Stimulated activated CD4-positive, alpha-beta T cell treated with anti-CD3 and anti-CD28 coated beads, Interleukin-1b, Interleukin-23, amount 100 ng/mL, for 48 hours (primary cell): ENCODE data around the gene PIGS.
A peak's percentile ranks its signal among the peaks of the same experiment; 100 is the strongest.
"Not testable (repeated sequence)": the region's sequence is repeated elsewhere in the genome, so short reads cannot be mapped to it uniquely, and the experiment has no call there.

ENCODE experiments used
- DNase-seq: peaks from one replicate; pipeline ENCODE4 v3.0.0-alpha.2; 2020

PIGS gene

GRCh38 chr17:28571361-28572122 lies at the start of gene PIGS:
PIGS (minus strand) TSS chr17:28571524; CDS start chr17:28571496, 28 bp downstream.
- peak; percentile 93 for DNase-seq

- DNase-seq: no peak
These were observed 48.7 kb upstream of the PIGS start for GRCh38 chr17:28620010-28620409.

GRCh38 chr17:28618464-28618863 lies 47.1 kb upstream of the PIGS start:
- DNase-seq: no peak

GRCh38 chr17:28616281-28616680 lies 45.0 kb upstream of the PIGS start:
- DNase-seq: no peak

GRCh38 chr17:28615260-28615940 lies 44.1 kb upstream of the PIGS start:
- DNase-seq: no peak

GRCh38 chr17:28613931-28614381 lies 42.6 kb upstream of the PIGS start, which contains the start of gene RSKR:
RSKR (minus strand) TSS chr17:28614185; CDS start chr17:28614161, 24 bp downstream.
- DNase-seq: no peak

GRCh38 chr17:28612936-28613872 lies 41.9 kb upstream of the PIGS start:
- no peak for DNase-seq

- DNase-seq: no peak
These were observed 41.2 kb upstream of the PIGS start for GRCh38 chr17:28612531-28612930.

- no peak for DNase-seq
These were observed 39.1 kb upstream of the PIGS start for GRCh38 chr17:28610376-28610775.

- not testable (repeated sequence) for DNase-seq
These were observed 32.7 kb upstream of the PIGS start for GRCh38 chr17:28604031-28604430.

GRCh38 chr17:28599311-28600184 lies 28.2 kb upstream of the PIGS start:
- DNase-seq: peak; percentile 77

GRCh38 chr17:28598799-28599310 lies 27.5 kb upstream of the PIGS start, which contains the start of gene SPAG5:
SPAG5 (minus strand) TSS chr17:28599025; CDS start chr17:28598946, 79 bp downstream.
- peak; percentile 94 for DNase-seq

GRCh38 chr17:28598389-28598788 lies 27.1 kb upstream of the PIGS start:
- no peak for DNase-seq

- no peak for DNase-seq
These were observed 26.5 kb upstream of the PIGS start for GRCh38 chr17:28597606-28598383.

- no peak for DNase-seq
These were observed 20.9 kb upstream of the PIGS start for GRCh38 chr17:28592260-28592659.

GRCh38 chr17:28585851-28586250 lies 14.5 kb upstream of the PIGS start:
- DNase-seq: no peak

- no peak for DNase-seq
These were observed 13.1 kb upstream of the PIGS start for GRCh38 chr17:28584434-28584833.

GRCh38 chr17:28582513-28582912 lies 11.2 kb upstream of the PIGS start:
- no peak for DNase-seq

GRCh38 chr17:28580959-28581358 lies 9.6 kb upstream of the PIGS start:
- DNase-seq: no peak

- DNase-seq: peak; percentile 40
These were observed 8.2 kb upstream of the PIGS start for GRCh38 chr17:28579526-28579925.
